Tibial nerve (tissue), 3 donors: ENCODE data around the gene SLC39A11.
"Not testable (repeated sequence)": the region's sequence is repeated elsewhere in the genome, so short reads cannot be mapped to it uniquely, and the experiment has no call there.

Experiments
- CTCF ChIP-seq, 5 experiments: fragments of 200-600 bp in 3 of 5; fragments of 450-650 bp in 2 of 5; sonication (generic) in 3 of 5; IDR thresholded peaks; one replicate each; pipeline ENCODE4 v1.5.1; 2016 to 2019; ENCODE audit warnings: antibody characterized with exemption in 5 of 5, mild to moderate bottlenecking in 3 of 5, moderate library complexity in 2 of 5
- POLR2A ChIP-seq, 2 donors: fragments of 450-650 bp; IDR thresholded peaks; one replicate each; pipeline ENCODE4 v1.6.1; 2017; ENCODE audit warnings: antibody characterized with exemption in 2 of 2, mild to moderate bottlenecking in 2 of 2, moderate library complexity in 2 of 2

- TF ChIP-seq POLR2A, CTCF (IDR thresholded peaks at IDR 0.05): not testable (repeated sequence)
These were observed 32.8 kb downstream of the SLC39A11 start for GRCh38 chr17:73059713-73060112.
